NOMO-1 treated with DMSO at 0.1 percent for 48 hours (cell line): ENCODE data around the gene DNM1.

Experiments
- DNase-seq: peaks from one replicate; lab custom pipeline; 2025; ENCODE audit not compliant: unreplicated experiment; lab: John Stamatoyannopoulos, UW

Gene DNM1

DNA sequence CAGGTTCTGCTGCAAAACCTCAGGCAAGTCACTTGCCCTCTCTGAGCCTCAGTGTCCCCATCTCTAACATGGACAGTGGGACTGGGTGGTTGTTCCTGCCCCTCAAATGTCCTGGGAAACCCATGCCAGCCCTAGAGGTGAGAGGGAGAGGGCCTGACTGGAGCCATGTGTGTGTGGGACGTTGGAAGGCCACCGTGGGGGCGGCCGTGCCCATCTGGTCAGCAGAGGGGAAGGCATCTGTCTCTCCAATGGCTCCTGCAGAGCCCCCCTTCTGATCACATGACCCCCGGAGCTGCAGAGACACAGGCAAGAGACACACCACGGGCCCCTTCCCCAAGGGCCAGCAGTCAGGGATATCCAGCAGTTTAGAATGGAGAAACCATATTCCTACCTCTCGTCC lies 1.7 kb downstream of the DNM1 start:
- no peak for DNase-seq

DNA sequence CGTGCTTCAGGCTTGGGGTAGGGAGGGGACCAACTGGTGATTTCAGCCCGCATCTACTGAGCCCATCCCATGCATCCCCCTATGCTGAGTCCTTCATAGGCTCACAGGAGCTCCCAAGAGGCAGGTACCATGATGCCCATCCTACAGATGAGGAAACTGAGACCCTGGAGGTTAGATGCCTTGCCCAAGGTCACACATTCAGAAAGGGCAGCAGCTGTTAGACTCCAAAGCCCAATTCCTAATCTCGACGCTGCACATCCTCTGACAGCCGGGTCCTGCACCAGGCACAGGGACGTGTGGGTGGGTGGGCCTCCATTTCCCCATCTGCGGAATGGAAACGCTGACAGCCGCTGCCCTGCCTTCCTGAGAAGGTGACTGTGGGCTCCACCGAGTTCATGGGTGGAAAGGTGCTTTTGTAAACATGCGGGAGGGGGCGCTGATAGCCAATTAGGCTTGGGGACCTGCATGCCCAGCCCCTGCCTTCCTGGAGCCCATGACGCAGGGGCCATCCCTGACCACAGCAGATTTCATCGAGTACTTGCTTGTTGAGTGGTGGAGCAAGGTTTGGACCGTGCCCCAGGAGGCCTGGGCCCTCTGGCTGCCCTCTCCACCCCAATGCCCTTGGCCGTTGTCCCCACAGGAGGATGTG lies 2.2 kb downstream of the DNM1 start:
- no peak for DNase-seq

DNA sequence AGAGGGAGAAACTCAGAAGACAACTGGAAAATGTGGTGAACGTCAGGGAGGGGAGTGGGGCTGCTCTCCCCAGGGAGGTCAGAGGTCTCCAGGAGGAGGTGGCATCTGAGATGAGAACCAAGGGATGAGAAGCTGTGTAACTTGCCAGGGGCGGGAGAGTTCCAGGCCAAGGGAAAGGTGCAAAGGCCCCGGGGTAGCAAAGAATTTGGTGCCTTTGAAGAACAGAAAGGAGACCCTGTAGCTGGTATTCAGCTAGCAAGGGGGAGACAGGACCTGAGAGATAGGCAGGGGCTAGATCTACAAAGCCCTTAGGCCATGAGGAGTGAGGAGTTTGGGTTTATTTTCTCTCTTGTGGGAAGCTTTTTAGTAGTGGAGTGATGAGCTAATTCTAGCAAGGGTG lies 3.3 kb downstream of the DNM1 start:
- no peak for DNase-seq

DNA sequence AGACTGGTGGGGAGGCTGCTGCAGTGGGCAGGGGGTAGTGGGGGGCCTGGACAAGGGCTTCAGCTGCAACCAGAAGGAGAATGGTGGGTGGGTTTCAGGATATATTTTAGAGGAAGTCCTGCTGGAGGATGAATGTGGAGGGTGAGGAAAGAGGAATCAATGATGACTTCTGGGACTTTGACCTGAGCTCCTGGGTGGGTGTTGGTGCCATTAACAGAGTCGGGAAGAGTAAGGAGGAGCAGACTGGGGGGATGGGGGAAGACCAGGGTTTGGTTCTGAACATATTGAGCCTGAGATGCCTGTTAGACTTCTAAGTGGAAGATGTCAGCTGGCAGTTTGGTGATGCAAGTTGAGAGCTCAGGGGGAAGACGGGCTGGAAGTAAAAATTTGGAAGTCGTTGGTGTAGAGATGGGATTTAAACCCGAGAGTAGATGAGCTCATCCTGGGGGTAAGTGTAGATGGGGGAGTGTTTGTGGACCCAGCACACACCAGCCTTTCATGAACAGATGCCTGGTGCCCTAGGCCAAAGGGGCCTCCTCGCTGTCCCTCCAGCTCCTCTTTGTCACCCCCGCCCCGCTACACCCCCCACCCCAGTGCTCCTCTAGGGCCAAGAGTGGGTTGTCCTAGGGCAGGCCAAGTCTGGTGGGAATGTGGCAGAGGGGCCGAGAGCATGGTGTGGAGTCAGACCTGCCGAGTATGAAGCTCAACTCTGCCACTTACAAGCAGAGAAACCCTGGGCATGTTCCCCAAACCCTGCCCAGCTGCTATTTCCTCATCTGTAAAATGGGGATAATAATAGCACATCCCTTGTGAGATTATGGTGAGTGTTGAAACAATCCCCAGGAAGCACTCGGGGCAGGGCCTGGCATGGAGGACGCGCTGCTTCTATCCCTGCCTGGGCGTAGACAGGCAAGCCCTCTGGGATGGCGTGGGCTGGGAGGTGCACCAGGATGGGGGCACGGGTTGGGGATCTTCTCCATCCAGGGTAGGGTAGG lies 4.0 kb downstream of the DNM1 start:
- peak; percentile 32 for DNase-seq

DNA sequence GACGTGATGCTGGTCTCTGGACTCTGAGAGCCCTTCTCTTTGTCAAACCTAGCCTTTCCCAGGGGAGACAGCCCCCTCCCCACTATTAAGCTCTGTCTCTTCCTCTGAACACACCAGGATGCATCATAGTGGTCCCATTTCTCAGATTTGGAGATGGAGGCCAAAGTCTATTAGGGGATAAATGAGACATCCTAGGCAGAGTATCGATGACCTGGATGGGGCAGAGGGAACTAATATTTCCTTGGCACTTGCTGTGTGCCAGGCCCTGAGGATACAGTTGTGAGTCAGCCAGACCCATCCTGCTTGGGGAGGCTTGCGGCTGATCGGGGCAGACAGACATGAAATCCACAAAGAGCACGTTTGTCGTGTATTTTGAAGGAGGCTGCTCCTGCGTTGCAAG lies 5.2 kb downstream of the DNM1 start:
- no peak for DNase-seq

DNA sequence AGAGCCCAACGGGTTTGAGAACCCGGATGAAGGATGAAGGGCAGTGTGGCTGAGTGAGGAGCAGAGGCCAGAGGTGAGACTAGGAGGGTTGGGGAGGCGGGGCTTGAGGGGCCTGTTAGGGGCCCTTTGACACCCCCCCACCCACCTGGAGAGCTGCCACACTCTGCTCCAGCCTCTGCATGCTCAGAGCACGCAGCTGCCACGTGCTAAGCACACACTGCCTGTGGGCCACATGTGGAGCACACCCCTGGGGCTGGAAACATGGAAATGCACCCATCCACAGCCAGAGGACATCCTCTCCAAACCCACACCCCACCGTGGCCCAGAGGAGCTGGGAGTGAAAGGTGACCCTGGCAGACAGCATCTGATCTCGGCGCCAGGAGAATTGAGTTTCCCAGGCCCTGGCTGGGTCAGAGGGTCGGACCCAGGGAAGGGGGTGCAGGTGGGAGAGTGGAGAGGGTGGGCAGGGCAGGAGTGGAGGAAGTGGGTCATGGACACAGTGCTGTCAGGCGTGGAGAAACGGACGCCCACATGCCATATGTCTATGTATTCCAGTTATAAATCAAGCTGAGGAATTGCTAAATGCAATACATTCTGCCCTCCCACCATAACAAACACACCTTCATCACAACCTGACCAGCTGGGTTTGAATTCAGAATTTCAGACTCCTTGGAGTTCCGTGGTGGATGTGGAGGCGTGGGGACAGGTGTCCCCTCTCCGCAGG lies 5.9 kb downstream of the DNM1 start:
- DNase-seq = no peak

DNA sequence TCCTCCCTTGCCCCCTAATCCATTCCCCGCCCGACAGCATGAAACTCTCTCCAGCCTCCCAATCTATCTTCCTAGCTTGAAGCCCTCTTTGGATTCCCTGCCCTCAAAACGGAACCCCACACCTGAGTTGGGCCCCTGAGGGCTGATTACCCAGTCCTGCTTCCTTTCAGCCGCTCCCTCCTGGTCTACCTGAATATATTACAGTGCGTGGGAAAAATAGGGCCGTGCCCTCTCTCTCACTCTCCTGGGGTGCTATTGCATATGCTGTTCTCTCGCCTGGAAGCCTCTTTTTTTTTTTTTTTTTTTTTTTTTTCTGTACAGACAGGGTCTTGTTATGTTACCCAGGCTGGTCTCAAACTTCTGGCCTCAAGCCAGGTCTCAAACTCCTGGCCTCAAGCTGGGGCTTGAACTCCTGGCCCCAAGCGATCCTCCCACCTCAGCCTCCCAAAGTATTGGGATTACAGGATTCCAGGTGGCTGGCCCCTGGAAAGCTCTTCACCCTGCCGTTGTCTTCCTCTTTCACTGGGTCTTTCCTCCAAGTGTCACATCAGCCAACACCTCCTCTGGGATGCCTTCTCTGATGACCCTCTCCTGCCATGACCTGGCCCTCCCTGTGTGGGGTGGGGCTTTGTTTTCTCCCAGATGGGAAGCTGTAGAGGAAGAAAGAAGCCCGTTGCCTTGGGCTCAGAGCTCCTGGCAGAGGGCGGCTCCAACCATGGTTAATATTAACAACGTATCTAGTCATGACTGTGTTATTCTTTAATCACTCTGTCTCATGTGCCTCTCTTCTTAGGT lies 8.2 kb downstream of the DNM1 start:
- no peak for DNase-seq

DNA sequence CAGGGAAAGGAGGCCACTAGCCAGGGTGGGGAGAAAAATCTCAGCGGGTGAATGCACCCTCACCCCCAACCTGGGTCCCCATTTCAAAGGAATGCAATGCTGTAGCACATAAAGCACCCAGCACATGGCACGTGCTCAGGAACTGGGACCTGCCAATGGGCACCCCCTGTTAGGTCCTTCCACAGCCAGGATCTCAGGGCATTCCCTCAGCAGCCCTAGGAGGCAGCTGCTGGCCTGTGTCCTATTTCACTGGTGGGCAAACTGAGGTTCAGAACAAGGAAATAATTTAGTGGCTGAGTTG lies 8.8 kb downstream of the DNM1 start:
- DNase-seq = no peak

DNA sequence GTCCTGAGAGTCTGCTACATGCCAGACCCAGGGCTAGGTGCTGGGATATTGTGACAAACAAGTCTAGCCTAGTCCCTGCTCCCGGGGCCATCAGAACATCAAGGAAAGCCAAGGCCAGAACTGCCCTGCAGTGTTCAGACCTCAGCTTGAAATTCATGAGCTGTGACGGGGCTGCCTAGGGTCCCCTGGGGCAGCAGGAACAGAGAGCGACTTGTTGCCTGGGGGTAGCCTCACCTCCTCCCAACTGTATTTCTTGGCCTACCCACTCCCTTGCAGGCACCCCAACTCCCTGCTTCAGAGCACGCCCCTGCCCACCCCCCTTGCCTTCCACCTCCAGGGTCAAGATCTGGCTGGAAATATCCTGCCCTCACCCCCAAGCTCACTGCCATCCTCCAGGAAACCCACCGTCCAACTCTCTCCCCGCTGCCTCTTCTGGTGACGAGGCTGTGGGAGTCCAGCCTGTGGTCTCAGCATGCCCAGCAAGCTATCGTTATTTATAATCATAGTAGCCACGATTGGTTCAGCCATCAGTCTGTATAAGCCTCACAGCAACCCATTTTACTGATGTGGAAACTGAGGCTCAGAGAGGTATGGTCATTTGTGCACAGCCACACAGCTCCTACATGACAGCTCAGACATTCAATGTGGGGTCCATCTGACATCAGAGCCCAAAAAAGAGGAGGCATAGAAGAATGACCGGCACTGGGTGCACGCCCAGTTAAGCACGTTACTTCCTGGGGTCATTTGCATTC lies 10.7 kb downstream of the DNM1 start:
- DNase-seq = no peak

DNA sequence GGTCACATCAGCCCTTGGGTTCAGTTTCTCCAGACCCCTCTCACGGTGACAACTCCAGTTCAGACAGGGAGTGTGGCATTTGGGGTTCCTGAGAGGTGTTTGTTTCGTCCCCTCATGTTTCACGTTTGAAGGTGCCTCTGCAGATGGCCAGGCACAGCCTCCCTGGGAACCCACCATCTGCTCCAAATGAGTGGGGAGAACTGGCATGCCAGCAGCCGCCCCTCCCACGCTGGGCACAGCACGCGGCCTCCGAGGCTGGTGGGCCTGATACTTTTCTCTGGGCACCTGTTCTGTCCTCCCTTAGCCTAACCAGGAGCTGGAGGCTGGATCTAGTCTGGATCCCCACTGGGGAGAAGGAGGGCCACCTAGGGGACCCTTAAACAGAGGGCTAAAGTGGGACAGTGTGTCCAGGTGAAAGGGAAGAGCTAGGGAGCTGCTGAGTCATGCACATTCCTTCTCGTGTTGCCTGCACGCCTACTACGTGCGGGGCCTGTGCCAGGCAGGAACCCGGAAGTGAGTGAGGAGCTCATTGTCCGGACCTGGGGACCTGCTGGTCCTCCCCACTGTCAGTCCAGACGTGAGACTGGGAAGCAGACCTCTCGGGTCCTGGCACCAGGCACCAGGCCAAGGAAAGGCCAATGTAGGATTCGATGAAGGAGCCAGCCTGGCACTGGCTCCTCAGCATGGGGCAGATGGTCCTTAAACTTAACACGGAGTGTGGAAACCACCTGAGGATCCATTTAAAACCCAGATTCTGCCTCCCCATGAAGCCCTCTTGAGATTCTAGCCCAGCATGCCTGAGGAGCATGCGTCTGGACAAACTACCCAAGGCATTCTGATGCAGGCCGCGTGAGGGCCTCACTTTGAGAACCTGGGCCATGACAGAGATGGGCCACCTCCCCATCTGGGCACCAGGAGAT lies 11.7 kb downstream of the DNM1 start:
- no peak for DNase-seq

DNA sequence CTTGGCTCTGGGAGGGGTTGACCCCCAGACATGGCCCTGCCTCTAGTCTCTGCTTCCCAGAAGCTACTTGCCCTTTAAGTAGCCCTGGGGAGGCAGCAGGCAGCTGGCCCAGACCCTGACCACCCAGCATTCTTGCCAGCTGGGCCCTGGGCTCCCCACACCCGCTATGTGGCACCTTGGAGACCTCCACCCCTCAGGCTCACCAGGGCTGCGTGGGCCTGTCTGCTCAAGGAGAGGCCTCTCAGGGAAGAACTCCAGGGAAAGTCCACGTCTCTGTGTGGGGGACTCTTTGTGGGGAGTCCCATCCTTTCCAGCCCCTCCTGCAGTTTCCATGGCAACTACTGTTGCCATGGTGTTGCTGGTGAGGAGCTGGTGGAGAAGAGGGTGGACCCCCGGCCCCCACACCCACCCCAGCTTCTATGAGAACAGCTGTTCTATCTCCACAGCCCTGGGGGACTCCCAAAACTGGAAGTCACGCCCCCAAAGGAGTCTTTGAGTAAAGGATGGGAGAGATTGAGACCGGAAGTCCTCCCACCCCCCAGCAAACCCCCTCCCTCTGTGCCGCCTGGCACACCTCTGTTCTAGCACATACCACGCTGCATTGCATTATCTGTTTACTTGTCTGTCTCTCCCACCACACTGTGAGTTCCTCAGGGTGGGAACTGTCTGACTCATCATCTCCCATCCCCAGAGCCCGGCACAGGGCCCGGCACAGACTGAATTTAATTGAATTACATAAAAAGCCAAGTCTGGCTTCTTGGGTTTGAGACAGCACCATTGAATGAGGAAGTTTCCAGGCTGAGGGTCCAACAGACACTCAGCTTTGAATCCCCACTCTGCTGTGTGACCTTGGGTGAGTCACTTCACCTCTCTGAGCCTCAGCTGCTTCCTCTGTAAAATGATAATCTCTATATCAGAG lies 12.6 kb downstream of the DNM1 start:
- DNase-seq = no peak

DNA sequence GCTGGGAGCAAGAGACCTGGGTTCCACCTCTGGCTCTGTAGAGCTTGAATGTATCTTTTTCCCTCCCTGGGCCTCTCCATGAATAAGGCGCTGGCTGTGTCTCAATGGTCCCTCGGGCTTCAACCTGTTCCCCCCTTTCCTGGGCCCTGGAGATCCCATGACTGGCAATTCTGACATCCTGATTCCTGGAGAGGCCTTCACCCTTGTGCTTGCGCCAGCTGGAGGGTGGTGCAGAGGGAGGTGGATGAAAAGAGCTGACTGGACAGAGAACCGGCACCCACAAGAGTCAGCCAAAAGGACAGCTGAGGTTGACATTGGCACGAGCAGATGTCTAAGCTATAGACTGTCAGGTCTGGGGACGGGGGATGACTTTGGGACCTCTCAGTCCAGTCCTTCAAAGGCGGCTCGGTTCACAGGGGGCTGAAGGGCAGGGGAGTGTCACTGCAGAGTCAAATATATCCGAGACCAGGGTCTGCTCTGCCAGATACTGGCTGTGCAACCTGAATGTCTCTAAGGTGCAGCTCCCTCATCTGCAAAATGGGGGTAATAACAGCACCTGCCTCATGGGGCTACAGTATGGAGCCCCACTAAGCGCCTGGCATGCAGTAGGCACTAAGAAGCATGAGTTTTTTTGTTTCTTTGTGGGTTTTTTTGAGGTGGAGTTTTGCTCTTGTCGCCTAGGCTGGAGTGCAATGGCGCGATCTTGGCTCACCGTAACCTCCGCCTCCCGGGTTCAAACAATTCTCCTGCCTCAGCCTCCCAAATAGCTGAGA lies 13.8 kb downstream of the DNM1 start:
- no peak for DNase-seq

DNA sequence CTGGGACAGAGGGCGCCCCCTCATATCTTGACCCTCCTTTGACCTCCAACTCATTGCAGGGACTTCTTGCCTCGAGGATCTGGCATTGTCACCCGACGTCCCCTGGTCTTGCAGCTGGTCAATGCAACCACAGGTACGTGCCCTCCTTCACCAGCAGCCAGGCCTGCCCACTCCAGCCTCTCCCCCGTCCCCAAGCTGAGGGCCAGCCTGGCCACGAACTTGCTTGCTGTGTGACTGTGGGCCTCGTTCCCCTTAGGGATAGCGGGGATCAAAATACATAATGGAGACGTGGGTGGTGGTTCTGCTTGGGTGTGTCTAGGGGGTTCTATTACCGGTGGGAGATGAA lies 15.0 kb downstream of the DNM1 start:
- DNase-seq = no peak

DNA sequence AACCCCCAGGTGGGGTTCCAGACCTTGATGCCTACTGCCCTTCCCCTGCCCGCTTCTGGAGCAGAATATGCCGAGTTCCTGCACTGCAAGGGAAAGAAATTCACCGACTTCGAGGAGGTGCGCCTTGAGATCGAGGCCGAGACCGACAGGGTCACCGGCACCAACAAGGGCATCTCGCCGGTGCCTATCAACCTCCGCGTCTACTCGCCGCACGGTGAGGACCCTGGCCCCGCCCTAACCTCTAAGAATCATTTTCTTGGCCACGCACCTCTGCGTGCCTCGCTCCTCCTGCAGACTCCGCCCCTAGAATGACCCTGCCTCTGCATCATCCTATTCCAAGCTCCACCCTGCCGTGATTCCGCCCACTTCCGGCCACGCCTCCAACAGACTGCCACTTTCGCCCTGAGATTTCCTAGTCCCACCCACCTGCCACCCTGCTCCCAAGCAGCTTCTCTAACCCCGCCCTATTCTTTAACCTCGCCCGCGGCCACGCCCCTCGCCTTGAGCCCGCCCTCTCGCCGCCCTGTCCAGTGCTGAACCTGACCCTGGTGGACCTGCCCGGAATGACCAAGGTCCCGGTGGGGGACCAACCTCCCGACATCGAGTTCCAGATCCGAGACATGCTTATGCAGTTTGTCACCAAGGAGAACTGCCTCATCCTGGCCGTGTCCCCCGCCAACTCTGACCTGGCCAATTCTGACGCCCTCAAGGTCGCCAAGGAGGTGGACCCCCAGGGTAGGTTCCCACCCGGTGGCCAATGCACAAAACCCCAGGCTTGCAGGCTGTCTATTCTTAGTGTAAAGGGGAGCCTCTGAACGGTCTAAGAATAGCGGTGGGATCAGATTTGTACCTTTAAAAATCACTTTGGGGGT lies 15.6 kb downstream of the DNM1 start:
- peak; percentile 96 for DNase-seq

DNA sequence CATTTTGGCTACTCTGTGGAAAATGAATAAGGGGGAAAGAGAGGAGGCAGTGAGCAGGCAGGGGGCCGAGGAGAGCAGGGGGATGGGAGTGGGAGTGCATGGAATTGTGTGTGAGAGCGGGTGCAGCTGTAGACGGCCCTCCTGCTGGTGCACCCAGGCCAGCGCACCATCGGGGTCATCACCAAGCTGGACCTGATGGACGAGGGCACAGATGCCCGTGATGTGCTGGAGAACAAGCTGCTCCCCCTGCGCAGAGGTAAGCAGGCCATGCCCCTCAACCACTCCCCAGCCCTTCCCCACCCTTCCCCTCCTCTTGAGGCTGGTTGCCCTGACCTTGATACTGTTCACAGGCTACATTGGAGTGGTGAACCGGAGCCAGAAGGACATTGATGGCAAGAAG lies 16.7 kb downstream of the DNM1 start:
- no peak for DNase-seq

DNA sequence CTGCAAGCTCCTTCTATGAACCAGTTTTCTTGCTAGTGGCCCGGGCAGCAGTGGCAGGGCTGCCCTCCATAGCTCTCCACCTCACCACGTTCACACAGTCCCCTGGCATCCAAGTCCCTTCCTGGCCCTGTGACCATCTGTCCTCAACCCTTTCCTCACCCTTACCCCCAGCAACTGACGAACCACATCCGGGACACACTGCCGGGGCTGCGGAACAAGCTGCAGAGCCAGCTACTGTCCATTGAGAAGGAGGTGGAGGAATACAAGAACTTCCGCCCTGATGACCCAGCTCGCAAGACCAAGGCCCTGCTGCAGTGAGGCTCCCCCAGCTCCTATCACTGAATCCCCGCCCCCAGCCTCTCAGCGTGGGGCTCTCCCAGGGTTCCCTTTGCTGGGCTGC lies 18.8 kb downstream of the DNM1 start:
- no peak for DNase-seq
